ENCODE results near the gene COLGALT1. TPM values are rescaled to one million over a fixed set of nuclear protein-coding genes. Genes with fewer than 3 reads are reported as not detected.
A peak's percentile ranks its signal among the peaks of the same experiment; 100 is the strongest.

The COLGALT1 gene
- total RNA-seq, 1 experiment from 2014 or later, result 80.1 TPM

DNA sequence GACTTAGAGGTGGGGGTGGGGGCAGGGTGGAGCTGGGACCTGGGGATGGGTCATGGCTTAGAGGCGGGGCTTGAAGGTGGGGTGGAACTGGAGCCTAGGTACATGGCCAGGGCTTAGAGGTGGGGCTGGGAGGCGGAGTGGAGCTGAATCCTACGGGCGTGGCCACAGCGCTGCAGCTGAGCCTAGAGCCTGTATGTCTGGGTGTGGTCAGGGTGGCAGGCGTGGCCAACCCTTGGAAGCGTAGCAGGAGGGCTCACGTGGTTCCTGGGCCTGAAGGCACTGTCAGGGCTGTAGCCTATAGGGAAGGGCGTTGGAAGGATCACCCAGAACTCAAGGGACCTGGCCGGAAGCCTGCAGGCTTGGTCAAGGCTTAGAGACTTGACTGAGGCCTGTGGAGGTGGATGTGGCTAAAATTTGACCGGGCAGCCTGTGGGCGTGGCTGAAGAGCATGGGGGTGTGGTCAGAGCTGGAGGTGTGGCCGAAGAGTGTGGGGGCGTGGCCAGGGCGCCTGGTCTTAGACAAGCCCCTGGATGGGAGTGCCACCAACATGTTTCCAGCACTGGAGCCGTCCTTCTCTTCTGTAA lies 24.3 kb downstream of the COLGALT1 start:
- Mint-ChIP-seq H3K9me3 (ENCODE audit: unreplicated experiment) (no peaks in the 10 kb centered on the region), H3K36me3 (ENCODE audit: insufficient read depth, unreplicated experiment) (peaks cover 68% of the 10 kb centered on the region), H3K27me3 (ENCODE audit: insufficient read depth, unreplicated experiment) (no peaks in the 10 kb centered on the region), H3K4me1 (ENCODE audit: low read depth, unreplicated experiment) (peaks cover 7% of the 10 kb centered on the region), H3K27ac (ENCODE audit: unreplicated experiment) (no peak overlapping the region), H3K4me3 (ENCODE audit: unreplicated experiment) (no peak overlapping the region)
- H3K27me3 ChIP-seq (replicated peaks; ENCODE audit: control insufficient read depth, insufficient read depth, low read length), result no peaks in the 10 kb centered on the region
- ChIA-PET POLR2A (interaction anchor here (0.6 kb wide), 1 partner anchor 279 kb away, joined by 6 read pairs; no protein-coding TSS in a partner anchor), CTCF (no interaction called here)
- H3K9me3 ChIP-seq, result no peaks in the 10 kb centered on the region
- H3K36me3 ChIP-seq (ENCODE audit: control insufficient read depth, insufficient read depth, low read length), result peaks cover 5% of the 10 kb centered on the region
- no peaks in the 10 kb centered on the region for H3K4me1 ChIP-seq
- TF ChIP-seq, protein P1, sequence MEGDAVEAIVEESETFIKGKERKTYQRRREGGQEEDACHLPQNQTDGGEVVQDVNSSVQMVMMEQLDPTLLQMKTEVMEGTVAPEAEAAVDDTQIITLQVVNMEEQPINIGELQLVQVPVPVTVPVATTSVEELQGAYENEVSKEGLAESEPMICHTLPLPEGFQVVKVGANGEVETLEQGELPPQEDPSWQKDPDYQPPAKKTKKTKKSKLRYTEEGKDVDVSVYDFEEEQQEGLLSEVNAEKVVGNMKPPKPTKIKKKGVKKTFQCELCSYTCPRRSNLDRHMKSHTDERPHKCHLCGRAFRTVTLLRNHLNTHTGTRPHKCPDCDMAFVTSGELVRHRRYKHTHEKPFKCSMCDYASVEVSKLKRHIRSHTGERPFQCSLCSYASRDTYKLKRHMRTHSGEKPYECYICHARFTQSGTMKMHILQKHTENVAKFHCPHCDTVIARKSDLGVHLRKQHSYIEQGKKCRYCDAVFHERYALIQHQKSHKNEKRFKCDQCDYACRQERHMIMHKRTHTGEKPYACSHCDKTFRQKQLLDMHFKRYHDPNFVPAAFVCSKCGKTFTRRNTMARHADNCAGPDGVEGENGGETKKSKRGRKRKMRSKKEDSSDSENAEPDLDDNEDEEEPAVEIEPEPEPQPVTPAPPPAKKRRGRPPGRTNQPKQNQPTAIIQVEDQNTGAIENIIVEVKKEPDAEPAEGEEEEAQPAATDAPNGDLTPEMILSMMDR (IDR thresholded peaks at IDR 0.05; ENCODE audit: insufficient read depth in 1 of 2, low read depth in 1 of 2, low read length in 1 of 2, severe bottlenecking in 1 of 2, unreplicated experiment in 1 of 2), result no peak
- intact Hi-C loops (cut with micrococcal nuclease; ENCODE audit: unreplicated experiment), result no loop called here
- H3K4me3 ChIP-seq (ENCODE audit: low read depth, low read length), result no peak overlapping the region
- no TSS peak for BruUV-seq (replicated peaks)
- DNase-seq, result peak; percentile 69 to 72

DNA sequence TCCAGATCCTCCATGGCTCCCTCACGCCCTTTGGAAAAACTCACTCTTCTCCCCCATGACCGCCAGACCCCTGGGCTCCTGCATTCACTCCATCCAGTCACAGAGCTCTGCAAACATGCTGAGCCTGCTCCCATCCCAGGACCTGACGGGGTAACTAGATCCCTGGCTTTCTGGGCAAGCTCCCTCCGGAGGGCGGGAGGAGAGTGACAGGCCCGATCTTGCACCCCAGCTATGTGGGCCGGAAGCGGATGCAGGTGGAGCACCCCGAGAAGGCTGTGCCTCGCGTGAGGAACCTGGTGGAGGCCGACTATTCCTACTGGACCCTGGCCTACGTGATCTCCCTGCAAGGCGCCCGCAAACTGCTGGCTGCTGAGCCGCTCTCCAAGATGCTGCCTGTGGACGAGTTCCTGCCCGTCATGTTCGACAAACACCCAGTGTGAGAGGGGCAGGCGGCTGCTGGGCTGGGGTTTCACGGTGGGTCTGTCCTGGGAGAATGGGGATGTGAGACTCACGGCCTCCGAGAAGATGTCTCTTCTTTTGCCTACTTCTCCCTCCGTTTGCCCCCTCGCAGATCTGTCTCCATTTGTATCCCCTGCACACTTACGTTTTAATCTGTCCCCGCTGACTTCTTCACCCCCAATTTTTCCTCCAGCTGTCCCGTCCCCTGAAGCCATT lies 25.2 kb downstream of the COLGALT1 start:
- Histone ChIP-seq H3K4me1 (no peaks in the 10 kb centered on the region), H3K27me3 (replicated peaks; ENCODE audit: control insufficient read depth, insufficient read depth, low read length) (no peaks in the 10 kb centered on the region), H3K9me3 (no peaks in the 10 kb centered on the region), H3K36me3 (ENCODE audit: control insufficient read depth, insufficient read depth, low read length) (peaks cover 5% of the 10 kb centered on the region), H3K4me3 (ENCODE audit: low read depth, low read length) (no peak overlapping the region)
- CTCF ChIA-PET, result no interaction called here
- Mint-ChIP-seq H3K36me3 (ENCODE audit: insufficient read depth, unreplicated experiment) (peaks cover 62% of the 10 kb centered on the region), H3K4me3 (ENCODE audit: unreplicated experiment) (no peak overlapping the region), H3K9me3 (ENCODE audit: unreplicated experiment) (no peaks in the 10 kb centered on the region), H3K27ac (ENCODE audit: unreplicated experiment) (no peak overlapping the region), H3K27me3 (ENCODE audit: insufficient read depth, unreplicated experiment) (no peaks in the 10 kb centered on the region), H3K4me1 (ENCODE audit: low read depth, unreplicated experiment) (peaks cover 7% of the 10 kb centered on the region)
- BruUV-seq (replicated peaks), result no TSS peak
- TF ChIP-seq, protein P1 (IDR thresholded peaks at IDR 0.05; ENCODE audit: insufficient read depth in 1 of 2, low read depth in 1 of 2, low read length in 1 of 2, severe bottlenecking in 1 of 2, unreplicated experiment in 1 of 2), result peak in 1 of 2 experiments; percentile 6
- intact Hi-C loops (cut with micrococcal nuclease; ENCODE audit: unreplicated experiment), result no loop called here
- no peak for DNase-seq
- POLR2A ChIA-PET, result interaction anchor here (0.6 kb wide), 1 partner anchor 279 kb away, joined by 6 read pairs; no protein-coding TSS in a partner anchor

DNA sequence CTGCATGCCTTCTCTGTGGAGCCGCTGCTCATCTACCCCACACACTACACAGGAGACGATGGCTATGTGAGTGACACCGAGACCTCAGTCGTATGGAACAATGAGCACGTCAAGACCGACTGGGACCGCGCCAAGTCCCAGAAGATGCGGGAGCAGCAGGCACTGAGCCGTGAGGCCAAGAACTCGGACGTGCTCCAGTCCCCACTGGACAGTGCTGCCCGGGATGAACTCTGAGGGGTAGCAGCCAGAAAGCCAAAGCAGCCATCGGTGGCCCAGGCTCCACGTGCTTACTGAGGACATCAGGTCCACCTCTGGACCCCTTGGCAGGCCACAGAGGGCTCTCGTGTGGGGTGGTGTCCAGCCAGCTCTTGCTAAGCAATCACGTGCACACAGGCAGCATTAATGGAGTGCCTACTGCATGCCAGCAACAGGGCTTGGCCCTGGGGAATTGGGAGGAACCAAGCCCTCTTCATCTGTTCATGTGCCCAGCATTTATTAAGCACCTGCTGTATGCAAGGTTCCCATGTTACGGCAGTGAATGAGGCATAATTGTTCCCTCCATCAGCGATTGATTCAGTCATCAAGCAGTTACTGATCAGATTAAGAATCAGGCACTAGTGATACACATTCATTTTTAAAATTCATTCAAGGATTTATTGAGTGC lies 25.9 kb downstream of the COLGALT1 start:
- Mint-ChIP-seq H3K9me3 (ENCODE audit: unreplicated experiment) (no peaks in the 10 kb centered on the region), H3K27me3 (ENCODE audit: insufficient read depth, unreplicated experiment) (no peaks in the 10 kb centered on the region), H3K4me3 (ENCODE audit: unreplicated experiment) (no peak overlapping the region), H3K27ac (ENCODE audit: unreplicated experiment) (no peak overlapping the region), H3K4me1 (ENCODE audit: low read depth, unreplicated experiment) (peaks cover 7% of the 10 kb centered on the region), H3K36me3 (ENCODE audit: insufficient read depth, unreplicated experiment) (peaks cover 54% of the 10 kb centered on the region)
- ChIA-PET CTCF (no interaction called here), POLR2A (no interaction called here)
- DNase-seq, result no peak
- Histone ChIP-seq H3K27me3 (replicated peaks; ENCODE audit: control insufficient read depth, insufficient read depth, low read length) (no peaks in the 10 kb centered on the region), H3K4me1 (no peaks in the 10 kb centered on the region), H3K4me3 (ENCODE audit: low read depth, low read length) (no peak overlapping the region), H3K36me3 (ENCODE audit: control insufficient read depth, insufficient read depth, low read length) (peaks cover 3% of the 10 kb centered on the region; the same call in 1 of the 2 replicates), H3K9me3 (no peaks in the 10 kb centered on the region)
- TF ChIP-seq, protein P1 (IDR thresholded peaks at IDR 0.05; ENCODE audit: insufficient read depth in 1 of 2, low read depth in 1 of 2, low read length in 1 of 2, severe bottlenecking in 1 of 2, unreplicated experiment in 1 of 2), result no peak
- intact Hi-C loops (cut with micrococcal nuclease; ENCODE audit: unreplicated experiment), result no loop called here
- TSS peak; percentile 57 for BruUV-seq (replicated peaks)
